GM18517 (cell line): Measurements from ENCODE around the gene DCAF8.

ENCODE experiments used
- ATAC-seq: cut with Tn5 transposase; IDR thresholded peaks from one replicate; pipeline ENCODE4 v1.9.1; 2021; ENCODE audit warnings: mild to moderate bottlenecking, moderate library complexity; ENCODE audit not compliant: unreplicated experiment

Gene DCAF8

GRCh38 chr1:160227561-160227960, 34.8 kb downstream of the DCAF8 start:
- ATAC-seq: no peak

GRCh38 chr1:160227034-160227433, 35.3 kb downstream of the DCAF8 start:
- ATAC-seq: no peak

DNA sequence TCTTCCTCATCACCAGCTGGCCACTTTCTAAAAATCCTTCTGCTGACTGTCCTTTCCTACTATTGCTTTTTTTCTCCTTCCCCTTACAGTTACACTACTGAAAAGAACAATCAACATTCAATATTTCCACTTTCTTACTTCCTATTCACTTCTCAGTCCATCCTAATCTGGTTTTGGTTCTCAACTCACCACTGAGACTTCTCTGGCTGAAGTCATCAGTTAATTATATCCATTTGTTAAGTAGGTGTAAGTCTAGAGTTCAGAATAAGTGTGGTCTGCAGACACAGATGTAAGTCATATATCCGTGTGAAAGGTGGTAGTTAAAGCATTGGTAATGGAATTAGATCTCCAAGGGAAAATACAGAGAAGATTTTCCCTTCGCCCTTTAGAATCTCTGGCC, 35.7 kb downstream of the DCAF8 start:
- no peak for ATAC-seq

- ATAC-seq: no peak
Measured at GRCh38 chr1:160225345-160225744, 37.0 kb downstream of the DCAF8 start.

DNA sequence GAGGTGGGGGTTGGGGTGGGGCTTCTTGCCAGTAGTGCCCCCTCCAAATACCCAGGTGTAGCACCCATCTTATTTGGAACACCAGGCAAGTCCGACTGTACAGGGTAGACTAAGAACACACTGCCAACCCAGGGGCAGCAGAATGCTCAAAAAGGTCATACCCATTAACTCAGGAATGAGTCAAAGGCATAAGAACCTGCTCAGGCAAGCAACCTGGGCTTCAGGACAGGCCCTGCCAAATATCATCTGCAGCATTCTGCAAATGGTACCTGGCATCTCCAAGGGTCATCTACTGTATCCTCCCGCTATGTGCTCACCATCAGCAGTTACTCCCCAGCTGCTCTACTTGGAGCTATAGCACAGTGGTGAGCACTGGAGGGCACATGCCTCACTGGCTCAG, 37.7 kb downstream of the DCAF8 start:
- no peak for ATAC-seq

DNA sequence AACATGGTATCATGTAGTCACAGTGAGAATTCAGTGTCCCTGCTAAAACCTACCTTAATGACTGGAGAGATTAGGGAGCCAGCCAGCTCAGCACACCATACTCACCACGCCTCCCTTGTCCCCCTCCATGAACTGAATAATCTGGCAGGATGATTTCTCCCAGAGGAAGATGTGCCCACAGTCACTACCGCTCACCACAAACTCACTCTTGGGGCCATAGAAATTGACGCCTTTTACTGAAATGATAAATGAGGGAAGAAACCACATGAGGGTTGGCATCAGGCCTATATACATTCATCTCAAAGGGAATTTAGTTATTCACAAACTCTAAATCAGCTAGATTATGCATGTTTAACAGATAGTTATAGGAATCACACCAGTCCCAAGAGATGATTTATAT, 39.8 kb downstream of the DCAF8 start:
- ATAC-seq: no peak

- no peak for ATAC-seq
Measured at GRCh38 chr1:160221089-160221488, 41.3 kb downstream of the DCAF8 start.

DNA sequence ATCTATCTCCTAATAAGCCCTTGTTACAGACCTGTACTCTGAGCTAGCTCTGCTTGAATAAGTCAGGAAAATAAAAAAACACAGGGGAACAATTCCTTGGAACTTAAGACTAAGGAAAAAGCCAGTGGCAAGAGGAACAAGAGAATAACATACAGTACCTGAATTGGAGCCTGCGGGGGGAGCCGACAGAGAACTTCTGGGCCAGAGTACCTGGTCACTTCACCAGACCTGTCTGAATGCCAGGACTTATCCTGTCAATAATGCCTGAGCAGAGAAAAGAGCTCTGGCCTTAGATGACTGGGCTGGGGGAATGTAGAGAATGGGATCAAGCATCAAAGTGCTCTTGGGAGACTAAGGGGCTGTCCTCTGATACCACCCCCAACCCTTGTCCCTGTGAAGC, 42.0 kb downstream of the DCAF8 start:
- ATAC-seq: no peak

- no peak for ATAC-seq
Measured at GRCh38 chr1:160219062-160219929, 43.1 kb downstream of the DCAF8 start.

DNA sequence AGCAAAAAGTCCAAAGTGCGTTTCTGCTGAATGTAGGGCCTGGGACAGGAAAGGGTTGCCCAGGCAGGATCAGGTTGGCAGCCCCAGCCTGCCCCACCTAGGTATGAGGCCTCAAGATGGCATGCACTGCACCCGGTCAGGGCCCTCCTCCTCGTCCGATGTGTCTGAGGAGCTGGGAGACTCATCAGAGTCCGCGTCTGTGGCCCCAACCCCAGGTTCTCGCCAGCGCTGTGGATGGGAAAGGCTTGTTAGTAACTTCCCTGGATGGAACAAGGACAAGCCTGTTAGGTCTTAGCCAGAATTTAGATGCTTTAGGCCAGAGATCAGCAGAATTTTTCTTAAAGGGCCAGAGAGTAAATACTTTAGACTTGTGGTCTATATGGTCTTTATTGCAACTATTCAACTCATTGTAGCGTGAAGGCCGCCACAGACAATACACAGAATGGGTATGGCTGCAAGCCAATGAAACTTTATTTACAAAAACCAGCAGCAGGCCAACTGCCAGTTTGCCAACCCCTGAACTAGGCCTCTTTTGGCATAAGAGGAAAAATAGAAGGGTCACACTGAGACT, 44.8 kb downstream of the DCAF8 start:
- ATAC-seq: no peak

DNA sequence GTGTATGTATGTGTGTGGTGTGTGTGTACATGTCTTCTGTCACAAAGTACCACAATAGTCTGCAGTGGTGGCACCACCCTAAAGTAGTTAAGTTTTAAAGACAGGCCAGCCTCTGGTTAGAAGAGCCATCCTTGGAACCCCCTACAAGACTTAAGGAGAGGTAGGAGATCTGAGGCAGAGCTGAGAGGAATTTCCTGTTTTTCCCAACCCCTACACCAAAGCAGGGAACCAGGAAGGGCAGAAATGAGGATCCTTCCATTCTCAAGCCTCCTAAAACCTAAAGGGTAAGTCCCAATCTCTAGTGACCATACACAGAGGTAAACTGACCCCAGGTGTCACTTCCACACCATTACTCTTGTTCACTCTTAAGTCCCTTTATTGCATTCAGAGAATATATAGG, 46.0 kb downstream of the DCAF8 start:
- no peak for ATAC-seq

- no peak for ATAC-seq
Measured at GRCh38 chr1:160214481-160215140, 47.7 kb downstream of the DCAF8 start.

GRCh38 chr1:160211046-160211790, 51.1 kb downstream of the DCAF8 start:
- ATAC-seq: no peak

- no peak for ATAC-seq
Measured at GRCh38 chr1:160210561-160210960, 51.8 kb downstream of the DCAF8 start.

- no peak for ATAC-seq
Measured at GRCh38 chr1:160209321-160210046, 52.9 kb downstream of the DCAF8 start.

DNA sequence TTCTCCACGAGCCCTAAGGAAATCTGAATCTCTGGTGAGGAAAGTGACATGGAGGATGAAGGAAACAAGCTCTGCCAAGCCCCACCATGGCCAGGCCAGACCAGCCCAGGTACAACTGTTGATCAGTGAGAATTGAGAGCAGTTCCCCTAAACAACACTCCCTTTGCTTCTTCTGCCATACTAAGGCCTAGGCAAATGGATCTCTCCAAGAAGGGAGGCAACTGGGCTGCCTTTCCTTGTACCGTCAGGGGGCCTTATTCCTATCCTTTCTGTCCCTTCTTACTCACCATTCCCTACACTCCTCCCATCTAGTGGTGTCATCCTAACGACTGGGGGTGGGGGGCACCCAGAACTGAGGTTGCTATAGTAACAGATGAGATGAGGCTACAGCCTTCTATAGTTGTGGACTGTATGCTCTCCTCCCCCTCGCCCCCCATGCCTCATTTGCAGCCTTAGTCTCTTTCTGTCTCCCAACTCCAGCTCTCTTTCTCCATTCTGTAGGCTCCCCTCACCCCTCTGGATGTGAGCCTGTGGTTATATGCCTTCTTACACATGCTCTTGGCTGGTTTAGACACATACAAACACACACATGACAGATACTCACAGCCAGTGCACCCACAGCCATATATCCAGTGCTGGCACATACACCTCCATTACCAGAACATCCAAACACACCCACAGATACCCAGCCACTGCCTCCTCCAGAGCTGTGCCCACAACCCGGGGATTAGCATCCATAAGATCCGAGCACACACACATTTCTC, 53.6 kb downstream of the DCAF8 start:
- no peak for ATAC-seq

DNA sequence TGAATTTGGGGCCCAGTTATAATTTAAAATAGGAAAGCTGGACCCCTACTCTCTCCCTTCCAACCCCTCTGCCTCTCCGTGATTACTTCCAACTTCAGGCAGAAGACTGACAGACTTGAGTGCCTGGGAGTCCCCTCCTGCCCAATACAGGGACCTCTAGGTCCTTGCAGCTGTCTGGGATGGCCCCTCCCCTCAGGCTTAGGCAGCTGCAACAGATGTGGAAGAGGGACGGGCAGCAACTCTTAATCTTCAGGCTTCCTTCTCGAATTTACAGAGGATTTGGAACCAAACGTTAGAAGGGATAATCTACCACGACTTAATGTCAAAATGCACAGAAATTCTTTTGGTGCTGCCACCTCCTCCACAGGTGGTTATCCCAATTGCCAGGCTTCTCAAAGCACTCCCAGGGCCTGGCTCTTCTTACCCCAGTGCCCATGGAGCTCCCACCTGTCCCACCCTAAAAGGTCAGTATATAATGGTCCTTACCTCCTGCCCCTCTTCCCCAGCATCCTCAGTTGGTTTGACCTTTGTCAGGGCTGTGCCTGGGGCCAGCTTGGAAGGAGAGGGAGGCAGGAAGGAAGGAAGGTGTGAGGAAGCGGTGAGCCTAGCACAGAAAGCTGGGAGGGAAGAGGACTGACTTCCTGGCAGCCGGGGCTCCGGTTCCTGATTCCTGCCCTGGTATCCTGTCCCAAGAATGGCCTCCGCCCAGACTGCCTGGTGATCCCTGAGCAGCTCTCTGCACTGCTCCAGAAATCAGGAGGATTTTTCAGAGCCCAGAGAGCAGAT, 54.4 kb downstream of the DCAF8 start:
- no peak for ATAC-seq

DNA sequence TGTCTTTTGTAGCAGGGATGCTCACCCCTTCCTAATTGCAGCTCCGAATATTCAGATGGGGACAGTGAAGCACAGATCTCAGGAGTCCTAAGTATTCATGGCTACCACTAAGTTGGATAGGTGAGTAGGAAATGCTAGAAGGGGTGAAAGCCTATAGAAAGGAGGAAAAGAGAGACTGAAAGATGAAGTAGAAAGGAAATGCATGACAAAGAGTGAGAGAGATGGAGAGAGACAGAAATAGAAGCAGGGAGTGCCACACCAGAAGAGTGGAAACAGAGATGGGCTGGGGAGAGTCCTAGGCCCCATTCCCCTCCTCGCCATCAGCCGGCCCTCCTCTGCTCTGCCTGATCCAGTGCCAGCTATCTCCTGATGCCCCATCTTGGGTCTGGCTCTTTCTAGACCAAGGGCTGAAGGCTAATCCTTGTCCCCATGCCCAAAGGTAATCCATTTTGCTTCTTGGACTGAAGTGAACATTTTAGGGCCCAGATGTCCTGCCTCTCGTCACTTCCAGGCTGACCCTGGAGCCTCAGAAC, 55.2 kb downstream of the DCAF8 start:
- ATAC-seq: no peak
